A549 (cell line): ENCODE data around the gene TMX4. TPM values are rescaled to one million over a fixed set of nuclear protein-coding genes. Genes with fewer than 3 reads are reported as not detected.

ENCODE experiments used
- ATAC-seq, 2 experiments: fragments of 200-7000 bp in 1 of 2; fragments of >200 bp in 1 of 2; cut with Nextera tagmentation in 1 of 2; cut with Tn5 transposase in 1 of 2; 3 replicates each; pipeline versions ENCODE4 v1.8.0 to v1.9.1; 2018 to 2020; ENCODE audit warnings: mild to moderate bottlenecking in 1 of 2, moderate library complexity in 1 of 2
- CTCF ChIA-PET: fragments of 300-600 bp; sonication (Branson Sonifier 250); formaldehyde crosslinking; extraction: SDS; loops from one replicate; lab custom pipeline; 2021; ENCODE audit warnings: antibody characterized with exemption, inconsistent platforms; lab: Yijun Ruan, JAX
- POLR2A ChIA-PET: fragments of 350-600 bp; formaldehyde crosslinking; extraction: SDS; loops from one replicate; lab custom pipeline; 2021; ENCODE audit warnings: antibody characterized with exemption, inconsistent platforms; lab: Yijun Ruan, JAX
- DNase-seq, 2 experiments: peaks; one replicate each; pipeline versions ENCODE4 v3.0.0 to v3.0.0-alpha.2; 2011 to 2016; ENCODE audit warnings: low read depth in 1 of 2, low spot score in 1 of 2
- FAIRE-seq: peaks from 2 replicates; lab custom pipeline; 2011; peaks lifted over from hg19 to GRCh38; lab: Jason Lieb, UNC
- H3K27ac ChIP-seq, 2 experiments: fragments of >200 bp; sonication (Bioruptor Twin); formaldehyde crosslinking; 3 replicates each; pipeline ENCODE4 v1.5.1; 2016 to 2017
- H3K4me1 ChIP-seq: fragments of >200 bp; sonication (Bioruptor Twin); formaldehyde crosslinking; 3 replicates; pipeline ENCODE4 v1.6.1; 2016
- H3K4me2 ChIP-seq: fragments of >200 bp; sonication (Bioruptor Twin); formaldehyde crosslinking; 3 replicates; pipeline ENCODE4 v1.6.1; 2016
- H3K4me3 ChIP-seq: fragments of >200 bp; sonication (Bioruptor Twin); formaldehyde crosslinking; 3 replicates; pipeline ENCODE4 v1.5.1; 2016
- H3K9me3 ChIP-seq: fragments of >200 bp; sonication (Bioruptor Twin); formaldehyde crosslinking; 3 replicates; pipeline ENCODE4 v1.6.1; 2016
- BHLHE40 ChIP-seq: IDR thresholded peaks from 2 replicates; pipeline ENCODE4 v1.6.1; 2012; ENCODE audit warnings: low read depth, low read length, inconsistent platforms
- CBX2 ChIP-seq: fragments of 200-600 bp; sonication (generic); IDR thresholded peaks from 2 replicates; pipeline ENCODE4 v1.6.1; 2016; ENCODE audit warnings: low read depth, mild to moderate bottlenecking, borderline replicate concordance
- CEBPB ChIP-seq, 2 experiments: fragments of >200 bp in 1 of 2; sonication (Bioruptor Twin) in 1 of 2; formaldehyde crosslinking in 1 of 2; IDR thresholded peaks; 2 replicates each; pipeline ENCODE4 v1.6.1; 2012 to 2016
- CHD4 ChIP-seq: fragments of 200-600 bp; sonication (generic); IDR thresholded peaks from 2 replicates; pipeline ENCODE4 v1.6.1; 2016; ENCODE audit warnings: antibody characterized with exemption, mild to moderate bottlenecking, borderline replicate concordance
- EHMT2 ChIP-seq: fragments of 200-600 bp; sonication (generic); IDR thresholded peaks from 2 replicates; pipeline ENCODE4 v1.6.1; 2016; ENCODE audit warnings: antibody characterized with exemption, low read depth, mild to moderate bottlenecking, moderate library complexity
- ESRRA ChIP-seq: fragments of 150-350 bp; IDR thresholded peaks from 2 replicates; pipeline ENCODE4 v1.6.1; 2014; ENCODE audit warnings: mild to moderate bottlenecking, low read length, borderline replicate concordance
- FOSB ChIP-seq: fragments of 250-450 bp; sonication (Bioruptor Pico); IDR thresholded peaks from 2 replicates; pipeline ENCODE4 v1.5.0; 2020; ENCODE audit warnings: mild to moderate bottlenecking, moderate library complexity
- FOXS1 ChIP-seq: fragments of 250-450 bp; sonication (Bioruptor Pico); IDR thresholded peaks from 2 replicates; pipeline ENCODE4 v1.5.0; 2020; ENCODE audit warnings: mild to moderate bottlenecking, moderate library complexity
- GATA3 ChIP-seq: IDR thresholded peaks from 2 replicates; pipeline ENCODE4 v1.6.1; 2012; ENCODE audit warnings: borderline replicate concordance
- HDAC2 ChIP-seq: fragments of 200-600 bp; sonication (generic); IDR thresholded peaks from 2 replicates; pipeline ENCODE4 v1.6.1; 2016
- HES2 ChIP-seq: fragments of >200 bp; sonication (Bioruptor Twin); formaldehyde crosslinking; IDR thresholded peaks from 2 replicates; pipeline ENCODE4 v1.6.1; 2016
- HEYL ChIP-seq: fragments of 250-450 bp; sonication (Bioruptor Pico); IDR thresholded peaks from 2 replicates; pipeline ENCODE4 v1.8.0; 2021; ENCODE audit warnings: mild to moderate bottlenecking, moderate library complexity
- HOXA7 ChIP-seq: fragments of 250-450 bp; sonication (Bioruptor Pico); IDR thresholded peaks from 2 replicates; pipeline ENCODE4 v1.5.0; 2020; ENCODE audit warnings: mild to moderate bottlenecking, moderate library complexity
- HOXB5 ChIP-seq: fragments of 250-450 bp; sonication (Bioruptor Pico); IDR thresholded peaks from 2 replicates; pipeline ENCODE4 v1.5.0; 2020; ENCODE audit warnings: mild to moderate bottlenecking, moderate library complexity
- JUN ChIP-seq, 2 experiments: fragments of >200 bp; sonication (Bioruptor Twin); formaldehyde crosslinking; IDR thresholded peaks; 2 replicates in 1 of 2; 3 replicates in 1 of 2; pipeline ENCODE4 v1.6.1; 2016 to 2017
- KDM1A ChIP-seq: fragments of 200-600 bp; sonication (generic); IDR thresholded peaks from 2 replicates; pipeline ENCODE4 v1.6.1; 2016; ENCODE audit warnings: low read depth, mild to moderate bottlenecking
- MAFK ChIP-seq: fragments of 450-650 bp; IDR thresholded peaks from 2 replicates; pipeline ENCODE4 v1.6.1; 2014; ENCODE audit not compliant: partially characterized antibody
- MYC ChIP-seq: IDR thresholded peaks from 2 replicates; pipeline ENCODE4 v1.6.1; 2012; ENCODE audit warnings: mild to moderate bottlenecking, inconsistent platforms, low read length, improper control_type of control experiment, borderline replicate concordance
- NR3C1 ChIP-seq: fragments of >200 bp; sonication (Bioruptor Twin); formaldehyde crosslinking; IDR thresholded peaks from 3 replicates; pipeline ENCODE4 v1.6.1; 2017
- PHF8 ChIP-seq: fragments of 200-600 bp; sonication (generic); IDR thresholded peaks from 2 replicates; pipeline ENCODE4 v1.6.1; 2016; ENCODE audit warnings: low read depth, mild to moderate bottlenecking, antibody characterized with exemption, moderate library complexity, borderline replicate concordance
- POLR2A ChIP-seq: IDR thresholded peaks from 2 replicates; pipeline ENCODE4 v1.6.1; 2012; ENCODE audit warnings: mild to moderate bottlenecking, low read length
- POLR2AphosphoS2 ChIP-seq: conservative IDR thresholded peaks from 2 replicates; pipeline ENCODE4 v1.6.1; 2012; ENCODE audit warnings: low read length, improper control_type of control experiment, inconsistent platforms
- RAD21 ChIP-seq, 2 experiments: fragments of >200 bp in 1 of 2; sonication (Bioruptor Twin) in 1 of 2; formaldehyde crosslinking in 1 of 2; IDR thresholded peaks in 1 of 2; conservative IDR thresholded peaks in 1 of 2; 2 replicates in 1 of 2; 3 replicates in 1 of 2; pipeline ENCODE4 v1.6.1; 2012 to 2018; ENCODE audit warnings: inconsistent platforms in 1 of 2
- RFX5 ChIP-seq: fragments of 450-650 bp; IDR thresholded peaks from 2 replicates; pipeline ENCODE4 v1.7.1; 2014; ENCODE audit warnings: antibody characterized with exemption, mild to moderate bottlenecking, moderate library complexity
- SREBF2 ChIP-seq: fragments of 450-650 bp; IDR thresholded peaks from 2 replicates; pipeline ENCODE4 v1.6.1; 2014; ENCODE audit warnings: mild to moderate bottlenecking, moderate library complexity
- TFCP2L1 ChIP-seq: fragments of 250-450 bp; sonication (Bioruptor Pico); IDR thresholded peaks from 2 replicates; pipeline ENCODE4 v1.5.0; 2021; ENCODE audit warnings: mild to moderate bottlenecking
- ZFP36 ChIP-seq: fragments of 450-650 bp; IDR thresholded peaks from 2 replicates; pipeline ENCODE4 v1.6.1; 2014; ENCODE audit warnings: borderline replicate concordance; ENCODE audit not compliant: partially characterized antibody
- ZNF302 ChIP-seq: fragments of 250-450 bp; sonication (Bioruptor Pico); IDR thresholded peaks from 2 replicates; pipeline ENCODE4 v1.9.0; 2021; ENCODE audit warnings: inconsistent platforms, mild to moderate bottlenecking, moderate library complexity
- ZSCAN20 ChIP-seq: fragments of 250-450 bp; sonication (Bioruptor Pico); IDR thresholded peaks from 2 replicates; pipeline ENCODE4 v1.8.0; 2022; ENCODE audit warnings: mild to moderate bottlenecking, moderate library complexity
- WGBS: methylation state at CpG from one replicate; pipeline ENCODE4 v1.1.6; 2017; ENCODE audit errors: missing lambda C conversion rate; 5-methylcytosine and 5-hydroxymethylcytosine counted together
- polyA plus RNA-seq, 4 experiments: library from polyadenylated mRNA; depleted of rRNA in 3 of 4; stranded (reverse); fragments of >200 nt; fragmentation: RNase III in 1 of 4; extraction: RNeasy Plus Mini Kit Qiagen cat#74134 plus additional on column Dnase treatment in 1 of 4; gene quantifications; 2 replicates in 3 of 4; 3 replicates in 1 of 4; pipeline ENCODE4 v1.2.3, GENCODE V29; 2011 to 2017
- TF ChIP-seq, protein P1 (sequence below): fragments of >200 bp; sonication (Bioruptor Twin); formaldehyde crosslinking; IDR thresholded peaks from 3 replicates; pipeline ENCODE4 v1.5.1; 2016
- TF ChIP-seq, protein P2 (sequence below): IDR thresholded peaks from 2 replicates; pipeline ENCODE4 v1.6.1; 2012

Gene TMX4
- polyA plus RNA-seq, 2 of the 4 experiments (the other 2 are of a cell fraction), result 12.4 to 21.1 TPM

GRCh38 chr20:8067082-8067481 lies 47.5 kb upstream of the TMX4 start:
- Histone ChIP-seq H3K27ac (no peak overlapping the region), H3K4me1 (no peaks in the 10 kb centered on the region), H3K9me3 (no peaks in the 10 kb centered on the region), H3K4me3 (no peak overlapping the region), H3K4me2 (no peak overlapping the region)
- POLR2A ChIA-PET, result no interaction called here
- CTCF ChIA-PET, result no interaction called here
- ATAC-seq (no peak), FAIRE-seq (no peak), DNase-seq (no peak)
- TF ChIP-seq KDM1A (no peak), RFX5 (no peak), NR3C1 (no peak), ESRRA (no peak)
- 40% methylated on average over 5 of the region's 5 CpGs for WGBS

DNA sequence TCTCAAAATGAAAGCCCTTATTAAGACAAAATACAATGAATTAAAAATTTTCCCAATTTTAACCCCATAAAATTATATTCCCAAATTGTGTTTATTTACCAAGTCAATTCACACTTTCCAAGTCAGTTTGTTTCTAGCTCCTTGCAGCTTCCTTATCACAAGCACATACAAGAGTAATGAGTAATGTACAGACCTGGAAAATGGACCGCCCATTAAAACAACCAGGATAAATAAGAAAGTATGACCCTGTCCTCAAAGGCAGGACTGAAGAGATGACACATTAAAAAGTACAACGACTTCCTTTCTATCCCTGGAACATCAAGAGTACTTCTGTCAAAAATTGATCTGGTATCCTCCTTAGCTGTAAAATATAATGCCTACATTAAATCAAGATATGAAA lies 47.1 kb upstream of the TMX4 start:
- H3K9me3 ChIP-seq, result no peaks in the 10 kb centered on the region
- CTCF ChIA-PET, result interaction anchor here (1.3 to 1.5 kb wide), 2 partner anchors 23 to 656 kb away, joined by 3 to 6 read pairs; no protein-coding TSS in a partner anchor
- DNase-seq (no peak), ATAC-seq (no peak)
- WGBS, result 38% methylated on average over 2 of the region's 2 CpGs
- no peak for TF ChIP-seq POLR2A
- no peak for TF ChIP-seq ZSCAN20 (CRISPR knock-in tag)
- no peak for TF ChIP-seq PHF8
- no peak for TF ChIP-seq JUN (IDR thresholded peaks at IDR 0.05)
- no peak for TF ChIP-seq EHMT2
- no peak for TF ChIP-seq KDM1A
- TF ChIP-seq HDAC2, result no peak
- no peak for TF ChIP-seq HEYL (CRISPR knock-in tag)
- no peak for TF ChIP-seq ZFP36
- TF ChIP-seq SREBF2, result no peak
- no peak for TF ChIP-seq CHD4
- no peak for TF ChIP-seq MYC
- TF ChIP-seq HES2, result no peak
- no peak for TF ChIP-seq POLR2AphosphoS2
- TF ChIP-seq, all 56 proteins: peak for 0
- H3K4me2 ChIP-seq, result no peak overlapping the region
- POLR2A ChIA-PET, result no interaction called here
- H3K4me1 ChIP-seq, result no peaks in the 10 kb centered on the region
- FAIRE-seq, result no peak
- no peak overlapping the region for H3K4me3 ChIP-seq
- H3K27ac ChIP-seq, result no peak overlapping the region

DNA sequence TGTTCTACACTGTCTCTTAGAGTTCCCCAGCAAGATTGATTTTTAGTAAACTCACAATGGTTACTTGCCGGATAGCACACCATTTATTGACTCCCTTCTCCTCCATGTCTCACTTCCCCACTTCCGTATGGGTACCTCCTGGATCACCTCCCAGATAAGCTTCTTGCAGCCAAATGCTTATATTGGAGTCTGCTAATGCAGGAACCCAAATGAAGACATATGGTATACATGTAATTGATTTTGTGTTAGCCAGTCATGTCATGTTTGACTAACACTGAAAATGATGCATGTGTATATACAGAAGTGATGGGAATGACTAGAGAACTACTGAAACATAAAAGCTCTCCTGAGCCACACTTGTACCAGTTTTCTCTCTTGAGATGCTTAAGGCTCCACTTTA lies 46.1 kb upstream of the TMX4 start:
- Histone ChIP-seq H3K27ac (no peak overlapping the region), H3K4me3 (no peak overlapping the region), H3K9me3 (no peaks in the 10 kb centered on the region), H3K4me1 (no peaks in the 10 kb centered on the region), H3K4me2 (no peak overlapping the region)
- DNase-seq (no peak), ATAC-seq (no peak), FAIRE-seq (no peak)
- POLR2A ChIA-PET, result no interaction called here
- CTCF ChIA-PET, result interaction anchor here (1.3 to 1.5 kb wide), 2 partner anchors 22 to 657 kb away, joined by 3 to 6 read pairs; no protein-coding TSS in a partner anchor
- 32% methylated on average over 2 of the region's 2 CpGs for WGBS
- TF ChIP-seq ZNF302 (CRISPR knock-in tag) (no peak), HOXB5 (CRISPR knock-in tag) (no peak), TFCP2L1 (CRISPR knock-in tag) (no peak), KDM1A (no peak), FOSB (no peak), CEBPB (IDR thresholded peaks at IDR 0.05) (no peak), POLR2AphosphoS2 (no peak), CBX2 (no peak), ESRRA (no peak), HOXA7 (CRISPR knock-in tag) (no peak), MAFK (no peak), FOXS1 (CRISPR knock-in tag) (no peak), GATA3 (no peak), MYC (no peak), HDAC2 (no peak), RAD21 (conservative IDR thresholded peaks at IDR 0.05 in 1 of 2, IDR thresholded peaks at IDR 0.05 in 1 of 2) (no peak), BHLHE40 (no peak), POLR2A (no peak)
- TF ChIP-seq, protein P1, sequence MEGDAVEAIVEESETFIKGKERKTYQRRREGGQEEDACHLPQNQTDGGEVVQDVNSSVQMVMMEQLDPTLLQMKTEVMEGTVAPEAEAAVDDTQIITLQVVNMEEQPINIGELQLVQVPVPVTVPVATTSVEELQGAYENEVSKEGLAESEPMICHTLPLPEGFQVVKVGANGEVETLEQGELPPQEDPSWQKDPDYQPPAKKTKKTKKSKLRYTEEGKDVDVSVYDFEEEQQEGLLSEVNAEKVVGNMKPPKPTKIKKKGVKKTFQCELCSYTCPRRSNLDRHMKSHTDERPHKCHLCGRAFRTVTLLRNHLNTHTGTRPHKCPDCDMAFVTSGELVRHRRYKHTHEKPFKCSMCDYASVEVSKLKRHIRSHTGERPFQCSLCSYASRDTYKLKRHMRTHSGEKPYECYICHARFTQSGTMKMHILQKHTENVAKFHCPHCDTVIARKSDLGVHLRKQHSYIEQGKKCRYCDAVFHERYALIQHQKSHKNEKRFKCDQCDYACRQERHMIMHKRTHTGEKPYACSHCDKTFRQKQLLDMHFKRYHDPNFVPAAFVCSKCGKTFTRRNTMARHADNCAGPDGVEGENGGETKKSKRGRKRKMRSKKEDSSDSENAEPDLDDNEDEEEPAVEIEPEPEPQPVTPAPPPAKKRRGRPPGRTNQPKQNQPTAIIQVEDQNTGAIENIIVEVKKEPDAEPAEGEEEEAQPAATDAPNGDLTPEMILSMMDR, result no peak
- TF ChIP-seq, protein P2, sequence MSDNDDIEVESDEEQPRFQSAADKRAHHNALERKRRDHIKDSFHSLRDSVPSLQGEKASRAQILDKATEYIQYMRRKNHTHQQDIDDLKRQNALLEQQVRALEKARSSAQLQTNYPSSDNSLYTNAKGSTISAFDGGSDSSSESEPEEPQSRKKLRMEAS, result no peak
